ENCODE results near the gene C10orf53. TPM values are rescaled to one million over a fixed set of nuclear protein-coding genes. Genes with fewer than 3 reads are reported as not detected.

The C10orf53 gene
- total RNA-seq, 1 experiment from 2014 or later, result not detected

- ChIA-PET POLR2A (interaction anchor here (0.9 kb wide), 1 partner anchor 59 kb away, joined by 3 read pairs; no protein-coding TSS in a partner anchor), CTCF (interaction anchor here (0.7 kb wide), 1 partner anchor 118 kb away, joined by 3 read pairs; no protein-coding TSS in a partner anchor)
- H3K9me3 Mint-ChIP-seq (ENCODE audit: unreplicated experiment), result peaks cover 8% of the 10 kb centered on the region
- no peak overlapping the region for H3K4me3 Mint-ChIP-seq (ENCODE audit: unreplicated experiment)
- no peak overlapping the region for H3K27ac Mint-ChIP-seq (ENCODE audit: low read depth, unreplicated experiment)
- TF ChIP-seq CTCF (IDR thresholded peaks at IDR 0.05; ENCODE audit: unreplicated experiment), result no peak
- intact Hi-C loops (cut with micrococcal nuclease), result no loop called here
- BruUV-seq (replicated peaks), result no TSS peak
- H3K36me3 Mint-ChIP-seq (ENCODE audit: insufficient read depth, unreplicated experiment), result no peaks in the 10 kb centered on the region
- H3K4me1 Mint-ChIP-seq (ENCODE audit: insufficient read depth, unreplicated experiment), result no peaks in the 10 kb centered on the region
- no peak for DNase-seq (ENCODE audit: unreplicated experiment)
- H3K27me3 Mint-ChIP-seq (ENCODE audit: insufficient read depth, unreplicated experiment), result no peaks in the 10 kb centered on the region
These were observed 61.1 kb downstream of the C10orf53 start for GRCh38 chr10:49740346-49741107.

- H3K27ac Mint-ChIP-seq (ENCODE audit: low read depth, unreplicated experiment), result no peak overlapping the region
- ChIA-PET CTCF (interaction anchor here (0.7 kb wide), 1 partner anchor 119 kb away, joined by 3 read pairs; no protein-coding TSS in a partner anchor), POLR2A (no interaction called here)
- no peak for TF ChIP-seq CTCF (IDR thresholded peaks at IDR 0.05; ENCODE audit: unreplicated experiment)
- no peaks in the 10 kb centered on the region for H3K4me1 Mint-ChIP-seq (ENCODE audit: insufficient read depth, unreplicated experiment)
- intact Hi-C loops (cut with micrococcal nuclease), result no loop called here
- BruUV-seq (replicated peaks), result no TSS peak
- H3K9me3 Mint-ChIP-seq (ENCODE audit: unreplicated experiment), result peaks cover 8% of the 10 kb centered on the region
- no peaks in the 10 kb centered on the region for H3K27me3 Mint-ChIP-seq (ENCODE audit: insufficient read depth, unreplicated experiment)
- peak; percentile 9 for DNase-seq (ENCODE audit: unreplicated experiment)
- H3K36me3 Mint-ChIP-seq (ENCODE audit: insufficient read depth, unreplicated experiment), result no peaks in the 10 kb centered on the region
- H3K4me3 Mint-ChIP-seq (ENCODE audit: unreplicated experiment), result no peak overlapping the region
These were observed 61.9 kb downstream of the C10orf53 start for GRCh38 chr10:49741108-49741995.

- TF ChIP-seq CTCF (IDR thresholded peaks at IDR 0.05; ENCODE audit: unreplicated experiment), result no peak
- Mint-ChIP-seq H3K36me3 (ENCODE audit: insufficient read depth, unreplicated experiment) (no peaks in the 10 kb centered on the region), H3K4me3 (ENCODE audit: unreplicated experiment) (no peak overlapping the region), H3K27me3 (ENCODE audit: insufficient read depth, unreplicated experiment) (no peaks in the 10 kb centered on the region), H3K9me3 (ENCODE audit: unreplicated experiment) (peaks cover 8% of the 10 kb centered on the region), H3K27ac (ENCODE audit: low read depth, unreplicated experiment) (no peak overlapping the region), H3K4me1 (ENCODE audit: insufficient read depth, unreplicated experiment) (no peaks in the 10 kb centered on the region)
- intact Hi-C loops (cut with micrococcal nuclease), result no loop called here
- ChIA-PET CTCF (interaction anchor here (0.6 kb wide), 2 partner anchors 12 to 150 kb away, joined by 3 to 4 read pairs; no protein-coding TSS in a partner anchor), POLR2A (no interaction called here)
- no peak for DNase-seq (ENCODE audit: unreplicated experiment)
- BruUV-seq (replicated peaks), result no TSS peak
These were observed 63.4 kb downstream of the C10orf53 start for GRCh38 chr10:49742683-49743463.

All from MCF 10A (cell line).